Ishikawa (cell line): Measurements from ENCODE around the gene MED16.

Experiments used
- NFIC ChIP-seq: IDR thresholded peaks from 2 replicates; pipeline ENCODE4 v1.6.1; 2012
- TEAD4 ChIP-seq: IDR thresholded peaks from 2 replicates; pipeline ENCODE4 v1.6.1; 2012

- no peak for TF ChIP-seq TEAD4
- TF ChIP-seq NFIC: no peak
Observed at GRCh38 chr19:924553-925086, 31.6 kb upstream of the MED16 start.
